Activated CD4-positive, CD25-positive, alpha-beta regulatory T cell treated with anti-CD3 and anti-CD28 coated beads, Interleukin-2, amount 50 U/mL, for 16 hours (primary cell): ENCODE measurements around the gene DKK2.
"Not testable (repeated sequence)": the region's sequence is repeated elsewhere in the genome, so short reads cannot be mapped to it uniquely, and the experiment has no call there.

Experiments used
- DNase-seq: peaks from one replicate; pipeline ENCODE4 v3.0.0-alpha.2; 2020; ENCODE audit warnings: low read depth, low spot score

The DKK2 gene

DNA sequence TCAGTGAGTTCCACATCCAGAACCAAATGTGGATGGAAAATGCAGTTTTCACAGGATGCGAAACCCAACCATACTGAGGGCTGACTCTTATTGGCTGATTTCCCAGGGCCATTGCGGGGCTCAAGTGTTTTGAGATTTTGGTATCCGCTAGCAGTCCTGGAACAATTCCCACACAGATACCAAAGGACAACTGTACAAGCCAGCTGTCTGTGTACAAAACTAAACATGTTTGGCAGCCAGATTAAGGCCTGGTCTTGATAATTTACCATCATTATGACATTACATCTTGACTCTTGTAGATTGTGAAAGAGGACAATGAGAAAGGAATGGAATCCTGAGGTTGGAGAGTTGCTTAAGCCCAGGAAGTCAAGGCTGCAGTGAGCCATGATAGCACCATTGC, 121.9 kb downstream of the DKK2 start:
- no peak for DNase-seq

DNA sequence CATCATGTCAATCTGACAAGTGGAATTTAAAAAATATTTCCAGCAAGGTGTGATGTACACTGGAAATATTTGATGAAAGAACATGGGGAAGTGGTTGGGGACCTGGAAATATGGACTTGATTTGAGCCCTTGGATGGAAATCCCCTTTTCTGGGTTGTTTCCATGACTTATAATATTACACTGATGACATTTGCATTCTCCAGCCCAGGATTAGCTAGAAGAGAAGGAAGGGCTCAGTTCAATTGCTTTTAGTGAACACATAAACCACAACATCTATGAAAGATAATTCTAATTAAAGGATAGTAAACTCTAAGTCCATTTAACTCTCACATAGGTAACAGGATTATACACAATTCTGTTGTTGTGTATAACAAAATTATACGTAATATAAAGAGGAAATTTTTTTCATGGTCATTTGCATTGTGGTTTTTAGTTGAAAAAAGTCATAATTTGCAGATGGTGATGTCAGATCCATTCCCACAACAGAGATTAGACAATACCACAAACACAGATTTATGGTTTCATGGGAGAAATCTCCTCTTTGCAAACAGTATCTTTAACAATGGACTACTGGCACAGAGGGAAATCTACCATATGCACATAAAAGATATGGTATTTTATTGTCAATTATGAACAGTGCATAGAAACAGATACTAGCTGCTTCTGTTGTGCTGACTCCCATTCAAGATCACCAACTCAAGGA, 126.5 kb downstream of the DKK2 start:
- DNase-seq = no peak

DNA sequence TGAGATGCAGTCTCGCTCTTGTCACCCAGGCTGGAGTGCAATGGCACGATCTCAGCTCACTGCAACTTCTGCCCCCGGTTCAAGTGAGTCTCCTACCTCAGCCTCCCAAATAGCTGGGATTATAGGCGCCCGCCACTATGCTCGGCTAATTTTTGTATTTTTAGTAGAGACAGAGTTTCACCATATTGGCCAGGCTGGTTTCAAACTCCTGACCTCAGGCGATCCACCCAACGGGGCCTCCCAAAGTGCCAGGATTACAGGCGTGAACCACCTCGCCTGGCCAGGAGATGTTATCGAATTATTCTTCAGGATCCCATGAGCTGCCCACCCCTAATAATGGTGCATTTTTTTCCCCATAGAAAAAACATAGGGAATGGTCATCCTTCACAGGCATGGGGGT, 128.1 kb downstream of the DKK2 start:
- not testable (repeated sequence) for DNase-seq

DNA sequence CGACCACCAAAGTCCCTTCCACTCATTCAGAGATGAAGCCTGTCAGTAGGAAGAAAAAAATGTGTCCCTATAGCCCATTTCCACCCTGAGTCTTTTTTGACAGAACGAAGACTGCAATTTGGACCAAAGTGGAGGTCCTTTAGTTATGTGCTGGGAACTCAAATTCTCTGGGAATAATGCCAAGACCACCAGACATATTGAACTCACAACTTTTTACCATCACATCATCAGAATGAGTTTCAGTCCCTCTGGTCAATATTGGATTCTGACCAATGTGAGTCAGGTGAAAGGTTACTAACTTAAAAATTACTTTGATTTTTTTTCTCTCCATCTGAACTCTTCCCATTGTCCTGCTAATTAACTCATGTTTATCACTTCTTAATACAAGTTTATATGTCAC, 128.9 kb downstream of the DKK2 start:
- no peak for DNase-seq

DNA sequence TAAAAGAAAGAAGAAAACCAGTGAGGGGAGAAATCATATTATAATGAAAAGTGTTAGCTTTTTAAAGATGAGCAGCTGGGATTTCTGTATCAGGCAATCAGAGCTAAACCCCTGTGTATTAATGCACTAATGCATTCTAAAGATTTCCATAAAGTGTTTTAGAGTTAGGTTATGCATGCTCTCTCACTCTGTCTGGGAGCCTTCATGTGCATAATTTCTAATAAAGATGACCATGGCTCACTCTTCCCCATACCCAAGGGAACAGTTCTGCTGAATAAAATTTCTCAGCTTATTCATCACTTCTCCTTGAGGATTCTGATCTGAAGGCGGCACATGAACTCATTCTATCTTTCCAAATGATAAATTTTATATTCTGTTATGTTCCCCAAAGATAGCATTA, 129.4 kb downstream of the DKK2 start:
- no peak for DNase-seq

DNA sequence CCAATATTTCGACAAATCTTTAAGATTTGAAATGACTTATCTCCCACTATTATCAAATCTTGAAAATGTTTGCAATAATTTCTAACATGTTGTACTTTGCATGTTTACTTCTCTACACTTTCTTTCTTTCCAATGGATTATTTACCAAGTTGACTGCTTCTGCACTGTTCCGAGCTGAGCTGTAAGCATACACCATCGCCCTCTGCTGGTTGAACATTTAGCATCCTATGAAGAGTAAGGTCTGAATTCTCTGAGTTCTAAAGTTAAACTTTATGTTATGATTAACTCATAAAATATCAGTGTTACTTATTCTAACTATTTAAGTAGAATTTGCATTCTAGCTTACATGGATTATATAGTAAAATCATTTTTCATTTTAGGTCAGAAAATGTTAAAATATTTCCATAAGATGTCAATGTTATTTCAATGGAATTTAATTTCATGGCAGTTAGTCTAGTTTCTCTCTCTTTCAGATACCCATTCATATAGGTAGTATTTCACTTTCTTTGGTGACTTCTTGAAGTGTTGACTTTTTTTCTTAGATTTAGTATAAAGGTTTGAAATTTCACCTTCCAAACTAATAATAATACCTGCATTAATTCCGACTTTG, 137.4 kb downstream of the DKK2 start:
- no peak for DNase-seq

DNA sequence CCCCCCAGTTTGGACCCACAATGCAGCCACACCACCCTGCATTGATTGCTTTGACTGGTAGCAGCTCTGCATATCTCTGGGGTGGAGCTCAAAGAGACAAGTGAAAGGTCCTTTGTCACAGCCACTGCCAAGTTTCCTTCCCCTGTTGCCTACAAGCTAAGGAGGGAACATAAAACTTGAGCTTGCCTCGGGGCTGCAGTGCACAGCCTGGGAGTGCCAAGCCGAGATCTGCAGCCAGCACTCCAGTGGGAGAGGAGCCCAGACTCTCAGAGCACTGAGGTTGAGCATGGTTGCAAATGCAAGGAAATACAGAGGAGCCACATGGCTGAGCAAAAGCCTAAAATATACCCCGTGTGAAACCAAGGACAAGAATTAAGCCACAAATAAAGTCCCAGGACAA, 142.2 kb downstream of the DKK2 start:
- no peak for DNase-seq

DNA sequence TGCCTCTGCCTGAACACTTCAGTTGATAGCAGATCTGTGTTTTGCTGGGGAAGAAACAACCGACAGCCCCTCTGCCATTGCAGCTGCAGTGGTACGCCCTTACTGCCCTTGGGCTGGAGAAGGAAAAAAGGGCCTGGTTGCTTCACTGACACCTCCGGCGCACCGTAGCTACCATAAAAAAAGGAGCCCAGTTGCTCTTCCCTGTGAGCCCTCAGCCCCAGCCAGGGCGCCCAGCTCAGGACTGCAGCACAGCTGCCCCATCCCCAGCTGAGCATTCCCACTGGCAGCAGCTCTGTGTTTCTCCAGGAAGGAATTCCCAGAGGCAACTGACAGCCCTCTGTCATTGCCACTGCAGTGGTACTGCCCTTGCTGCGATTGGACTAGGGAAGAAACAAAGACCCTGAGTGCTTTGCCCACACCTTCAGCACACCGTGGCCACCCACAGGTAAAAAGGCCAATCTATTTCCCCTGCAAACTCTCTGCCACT, 142.7 kb downstream of the DKK2 start:
- DNase-seq = no peak

DNA sequence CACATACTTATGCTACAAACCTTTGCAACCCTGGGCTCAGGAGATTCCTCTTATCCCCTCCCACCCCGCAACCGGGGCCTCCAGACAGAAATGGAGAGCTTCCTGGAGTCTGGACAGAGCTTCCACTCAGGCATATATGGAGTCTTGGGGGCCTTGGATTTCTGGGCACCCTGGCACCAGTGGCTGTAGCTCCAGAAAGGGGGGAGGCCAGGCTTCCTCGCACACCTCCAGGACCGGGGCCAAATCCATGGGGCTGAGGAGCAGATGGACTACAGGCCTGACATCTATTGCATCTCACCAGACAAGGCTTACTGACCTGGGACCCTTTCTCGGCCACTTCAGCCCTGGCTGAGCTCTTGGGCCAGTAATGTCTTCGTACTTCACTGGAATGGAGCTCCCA, 143.3 kb downstream of the DKK2 start:
- no peak for DNase-seq

DNA sequence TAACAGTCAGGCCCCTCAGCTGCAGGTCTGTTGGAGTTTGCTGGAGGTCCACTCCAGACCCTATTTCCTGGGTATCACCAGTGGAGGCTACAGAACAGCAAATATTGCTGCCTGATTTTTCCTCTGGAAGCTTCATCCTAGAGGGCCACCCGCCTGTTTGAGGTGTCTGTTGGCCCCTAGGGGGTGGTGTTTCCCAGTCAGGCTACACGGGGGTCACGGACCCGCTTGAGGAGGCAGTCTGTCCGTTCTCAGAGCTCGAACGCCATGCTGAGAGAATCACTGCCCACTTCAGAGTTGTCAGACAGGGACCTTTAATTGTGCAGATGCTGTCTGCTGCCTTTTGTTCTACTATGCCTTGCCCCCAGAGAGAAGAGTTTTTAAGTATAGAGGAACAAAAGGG, 160.8 kb downstream of the DKK2 start:
- no peak for DNase-seq
